GM12872 (cell line): ENCODE measurements around the gene TREM2.

Experiments used
- CTCF ChIP-seq: IDR thresholded peaks from 3 replicates; pipeline ENCODE4 v1.5.1; 2011; ENCODE audit warnings: low read depth, mild to moderate bottlenecking, low read length, moderate library complexity; ENCODE audit not compliant: insufficient read depth

Gene TREM2

GRCh38 chr6:41167173-41167963 lies 4.5 kb upstream of the TREM2 start:
- no peak for TF ChIP-seq CTCF

DNA sequence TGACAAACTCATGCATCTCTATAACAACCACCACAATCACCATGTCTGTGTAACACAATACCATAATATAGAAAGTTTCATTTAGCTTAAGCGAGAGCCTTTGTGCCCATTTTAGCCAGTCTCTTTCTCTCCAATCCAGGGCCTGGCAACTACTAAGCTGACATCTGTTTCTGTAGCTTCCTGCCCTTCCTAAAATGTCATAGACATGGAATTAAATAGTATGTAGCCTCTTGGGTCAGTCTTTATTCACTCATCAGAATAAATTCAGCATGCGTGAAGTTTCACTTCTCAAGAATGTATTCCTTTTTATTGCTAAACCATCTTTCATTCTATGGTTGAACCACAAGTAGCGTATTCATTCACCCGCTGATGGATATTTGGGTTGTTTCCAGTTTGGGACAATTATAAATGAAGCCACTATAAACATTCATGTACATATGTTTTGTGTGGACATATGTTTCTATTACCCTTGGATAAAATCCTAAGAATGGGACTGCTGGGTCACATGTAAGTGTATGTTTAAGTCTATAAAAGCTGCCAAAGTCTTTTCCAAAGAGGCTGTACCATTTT lies 1.7 kb upstream of the TREM2 start:
- no peak for TF ChIP-seq CTCF

GRCh38 chr6:41163419-41163717 lies 452 bp upstream of the TREM2 start:
- TF ChIP-seq CTCF = no peak

GRCh38 chr6:41161851-41162552 lies 914 bp downstream of the TREM2 start:
- TF ChIP-seq CTCF = no peak

DNA sequence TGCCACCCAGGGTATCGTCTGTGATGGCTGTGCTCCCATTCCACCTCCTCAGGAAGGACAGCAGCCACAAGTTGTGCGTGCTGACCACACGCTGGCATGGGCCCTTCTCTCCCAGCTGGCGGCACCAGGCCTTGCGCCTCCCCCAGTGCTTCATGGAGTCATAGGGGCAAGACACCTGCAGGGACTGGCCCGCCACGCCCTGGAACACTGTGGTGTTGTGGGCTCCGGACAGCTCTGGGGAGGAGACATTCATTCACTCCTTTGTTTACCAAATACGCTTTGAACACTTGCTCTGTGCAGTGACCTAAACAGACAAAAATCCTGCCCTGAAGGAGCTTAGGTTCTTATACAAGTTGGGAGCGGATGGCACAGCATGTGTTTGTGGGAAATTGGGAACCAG lies 1.5 kb downstream of the TREM2 start:
- no peak for TF ChIP-seq CTCF

DNA sequence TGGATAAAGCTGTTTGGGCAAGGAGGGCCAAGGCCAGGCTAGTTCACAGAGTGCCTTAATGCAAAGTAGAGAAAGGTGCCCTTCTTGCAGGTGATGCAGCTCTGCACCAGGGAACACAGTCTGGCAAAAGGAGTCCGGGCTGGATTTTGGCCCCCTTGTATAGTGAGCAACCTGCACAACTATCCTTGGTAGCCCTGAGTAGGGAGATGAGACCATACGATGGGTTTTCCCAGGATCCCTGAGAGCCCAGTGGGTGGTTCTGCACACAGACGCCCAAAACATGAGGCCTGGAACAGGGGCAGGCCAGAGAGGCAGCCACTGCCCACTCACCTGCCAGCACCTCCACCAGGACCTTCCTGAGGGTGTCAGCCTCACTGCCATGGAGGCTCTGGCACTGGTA lies 2.0 kb downstream of the TREM2 start:
- TF ChIP-seq CTCF = no peak

GRCh38 chr6:41159415-41160082 lies 3.4 kb downstream of the TREM2 start:
- TF ChIP-seq CTCF = no peak
